PC-3 (cell line): ENCODE data around the gene SLC1A5. TPM values are rescaled to one million over a fixed set of nuclear protein-coding genes. Genes with fewer than 3 reads are reported as not detected.
"Not testable (repeated sequence)": the region's sequence is repeated elsewhere in the genome, so short reads cannot be mapped to it uniquely, and the experiment has no call there.

ENCODE experiments used
- ATAC-seq: fragments of 200-7000 bp; cut with Tn5 transposase; 2 replicates; pipeline ENCODE4 v1.9.1; 2020; ENCODE audit warnings: mild to moderate bottlenecking, moderate library complexity
- BruUV-seq: library from RNA; stranded (reverse); fragments of 400-500 nt; replicated peaks from 2 replicates; lab custom pipeline; 2021; lab: Mats Ljungman, UMichigan
- CTCF ChIA-PET: fragments of 300-600 bp; sonication (Branson Sonifier 250); formaldehyde crosslinking; loops from one replicate; lab custom pipeline; 2022; ENCODE audit warnings: antibody characterized with exemption; lab: Charles Lee
- POLR2A ChIA-PET: fragments of 300-600 bp; sonication (Branson Sonifier 250); formaldehyde crosslinking; loops from one replicate; lab custom pipeline; 2022; ENCODE audit warnings: antibody characterized with exemption; ENCODE audit not compliant: unreplicated experiment; lab: Charles Lee
- DNase-seq: peaks from one replicate; pipeline ENCODE4 v3.0.0-alpha.2; 2015
- H2AFZ ChIP-seq: fragments of 300-600 bp; sonication (generic); 2 replicates; pipeline ENCODE4 v1.6.0; 2016; ENCODE audit warnings: antibody characterized with exemption, low read length
- H3F3A ChIP-seq: fragments of 300-600 bp; sonication (generic); one replicate; pipeline ENCODE4 v1.6.0; 2017; ENCODE audit warnings: antibody characterized with exemption, low read length, control low read depth, mild to moderate bottlenecking; ENCODE audit not compliant: unreplicated experiment
- H3K27ac ChIP-seq: fragments of 300-600 bp; sonication (generic); 2 replicates; pipeline ENCODE4 v1.5.1; 2016; ENCODE audit warnings: mild to moderate bottlenecking, low read length
- H3K27me3 ChIP-seq: fragments of 300-600 bp; sonication (generic); 2 replicates; pipeline ENCODE4 v1.6.1; 2016; ENCODE audit warnings: low read length, mixed read lengths
- H3K36me3 ChIP-seq: fragments of 300-600 bp; sonication (generic); 2 replicates; pipeline ENCODE4 v1.6.1; 2016; ENCODE audit warnings: low read depth, mixed run types, low read length, mixed read lengths
- H3K4me1 ChIP-seq: fragments of 300-600 bp; sonication (generic); 2 replicates; pipeline ENCODE4 v1.5.1; 2016; ENCODE audit warnings: low read length; ENCODE audit not compliant: insufficient read depth
- H3K4me2 ChIP-seq: fragments of 300-600 bp; sonication (generic); 2 replicates; pipeline ENCODE4 v1.6.0; 2016; ENCODE audit warnings: low read length
- H3K4me3 ChIP-seq: fragments of 300-600 bp; sonication (generic); 2 replicates; pipeline ENCODE4 v1.5.1; 2016; ENCODE audit warnings: mild to moderate bottlenecking, low read length, mixed read lengths
- H3K79me2 ChIP-seq: fragments of 300-600 bp; sonication (generic); 2 replicates; pipeline ENCODE4 v1.6.1; 2017; ENCODE audit warnings: low read length, mixed read lengths
- H3K9ac ChIP-seq: fragments of 300-600 bp; sonication (generic); 2 replicates; pipeline ENCODE4 v1.6.0; 2016; ENCODE audit warnings: mild to moderate bottlenecking, low read length
- H3K9me2 ChIP-seq: fragments of 300-600 bp; sonication (generic); replicated peaks from 2 replicates; pipeline ENCODE4 v1.6.1; 2016; ENCODE audit warnings: mixed run types, low read length, mixed read lengths
- H3K9me3 ChIP-seq: fragments of 300-600 bp; sonication (generic); 2 replicates; pipeline ENCODE4 v1.6.1; 2016; ENCODE audit warnings: low read length, mixed read lengths
- H4K20me1 ChIP-seq: fragments of 300-600 bp; sonication (generic); 2 replicates; pipeline ENCODE4 v1.6.1; 2016; ENCODE audit warnings: low read length, mixed read lengths
- CTCF ChIP-seq: fragments of 300-600 bp; sonication (generic); conservative IDR thresholded peaks from 2 replicates; pipeline ENCODE4 v1.5.1; 2017; ENCODE audit warnings: antibody characterized with exemption, low read depth, mild to moderate bottlenecking, low read length
- EZH2 ChIP-seq: fragments of 300-600 bp; sonication (generic); IDR thresholded peaks from one replicate; pipeline ENCODE4 v1.6.1; 2017; ENCODE audit warnings: antibody characterized with exemption, mild to moderate bottlenecking, low read length; ENCODE audit not compliant: unreplicated experiment
- EZH2phosphoT487 ChIP-seq: fragments of 300-600 bp; sonication (generic); IDR thresholded peaks from 2 replicates; pipeline ENCODE4 v1.6.1; 2018; ENCODE audit warnings: mild to moderate bottlenecking, antibody characterized with exemption, low read length, borderline replicate concordance
- intact Hi-C: fragments of 100-400 bp; cut with micrococcal nuclease; formaldehyde crosslinking; loops from 2 replicates; pipeline ENCODE4 v1.9.0; 2023
- total RNA-seq: library from RNA; depleted of rRNA; stranded (reverse); fragments of >200 nt; gene quantifications from 2 replicates; pipeline ENCODE4 v1.2.3, GENCODE V29; 2014

The SLC1A5 gene
- total RNA-seq, 1 experiment from 2014 or later, result 97.4 TPM

GRCh38 chr19:46783670-46784069 is 4.7 kb downstream of the SLC1A5 start:
- ChIA-PET CTCF (no interaction called here), POLR2A (no interaction called here)
- TF ChIP-seq CTCF, result no peak
- TF ChIP-seq EZH2phosphoT487, result no peak
- no peak for TF ChIP-seq EZH2
- H3K27ac ChIP-seq, result no peak overlapping the region
- no peak for DNase-seq
- no peaks in the 10 kb centered on the region for H3F3A ChIP-seq
- intact Hi-C loops, result no loop called here
- peak overlapping the region; percentile 91; the same call in 1 of the 2 replicates for H3K4me3 ChIP-seq
- H2AFZ ChIP-seq, result no peak overlapping the region
- no TSS peak for BruUV-seq
- H3K79me2 ChIP-seq, result peaks cover 61% of the 10 kb centered on the region
- peaks cover 12% of the 10 kb centered on the region for H3K36me3 ChIP-seq
- H3K4me1 ChIP-seq, result peaks cover 21% of the 10 kb centered on the region
- H3K9ac ChIP-seq, result no peak overlapping the region
- peak overlapping the region; percentile 98 for H3K4me2 ChIP-seq
- H3K9me2 ChIP-seq, result no peaks in the 10 kb centered on the region
- no peaks in the 10 kb centered on the region for H3K27me3 ChIP-seq
- ATAC-seq, result no peak
- no peaks in the 10 kb centered on the region for H3K9me3 ChIP-seq
- H4K20me1 ChIP-seq, result peaks cover 11% of the 10 kb centered on the region

GRCh38 chr19:46782355-46783019 is 5.9 kb downstream of the SLC1A5 start:
- TF ChIP-seq EZH2 (no peak), EZH2phosphoT487 (no peak), CTCF (no peak)
- intact Hi-C loops, result no loop called here
- Histone ChIP-seq H2AFZ (no peak overlapping the region), H3F3A (no peaks in the 10 kb centered on the region), H3K27ac (no peak overlapping the region), H3K36me3 (peaks cover 12% of the 10 kb centered on the region), H3K27me3 (no peaks in the 10 kb centered on the region), H3K9ac (no peak overlapping the region), H3K9me3 (no peaks in the 10 kb centered on the region), H3K4me1 (peaks cover 21% of the 10 kb centered on the region), H4K20me1 (peaks cover 11% of the 10 kb centered on the region), H3K4me3 (no peak overlapping the region), H3K9me2 (no peaks in the 10 kb centered on the region), H3K79me2 (peaks cover 52% of the 10 kb centered on the region), H3K4me2 (no peak overlapping the region)
- no peak for DNase-seq
- POLR2A ChIA-PET, result no interaction called here
- no peak for ATAC-seq
- no TSS peak for BruUV-seq
- CTCF ChIA-PET, result no interaction called here

GRCh38 chr19:46777956-46778645 is 10.3 kb downstream of the SLC1A5 start:
- DNase-seq, H3K9me2 ChIP-seq, H3K79me2 ChIP-seq, H2AFZ ChIP-seq, H3K4me2 ChIP-seq, H3K27ac ChIP-seq, H4K20me1 ChIP-seq, H3K9ac ChIP-seq, H3K9me3 ChIP-seq, H3F3A ChIP-seq, BruUV-seq, H3K27me3 ChIP-seq, H3K4me1 ChIP-seq, H3K4me3 ChIP-seq, CTCF ChIA-PET, intact Hi-C loops, POLR2A ChIA-PET, ATAC-seq: not testable (repeated sequence)
- peaks cover 26% of the 10 kb centered on the region for H3K36me3 ChIP-seq
